ENCODE results near the gene LYRM9.

DNA sequence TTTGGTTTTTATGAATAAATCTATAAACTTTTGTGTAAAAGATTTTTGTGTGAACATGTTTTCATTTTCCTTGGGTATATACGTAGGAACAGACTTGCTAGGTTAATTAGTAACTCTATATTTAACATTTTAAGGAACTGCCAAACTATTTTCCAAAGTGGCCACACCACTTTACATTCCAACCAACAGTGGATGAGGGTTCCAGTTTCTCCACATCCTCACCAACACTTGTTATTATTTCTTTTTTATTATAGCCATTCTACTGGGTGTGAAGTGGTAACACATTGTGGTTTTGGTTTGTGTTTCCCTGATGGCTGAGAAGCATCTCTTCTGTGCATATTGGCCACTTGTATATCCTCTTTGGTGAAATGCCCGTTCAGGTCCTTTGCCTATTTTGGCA, 20.0 kb downstream of the LYRM9 start:
- no peak for TF ChIP-seq NCOA6 (IDR thresholded peaks at IDR 0.05)
- TF ChIP-seq, protein P1, sequence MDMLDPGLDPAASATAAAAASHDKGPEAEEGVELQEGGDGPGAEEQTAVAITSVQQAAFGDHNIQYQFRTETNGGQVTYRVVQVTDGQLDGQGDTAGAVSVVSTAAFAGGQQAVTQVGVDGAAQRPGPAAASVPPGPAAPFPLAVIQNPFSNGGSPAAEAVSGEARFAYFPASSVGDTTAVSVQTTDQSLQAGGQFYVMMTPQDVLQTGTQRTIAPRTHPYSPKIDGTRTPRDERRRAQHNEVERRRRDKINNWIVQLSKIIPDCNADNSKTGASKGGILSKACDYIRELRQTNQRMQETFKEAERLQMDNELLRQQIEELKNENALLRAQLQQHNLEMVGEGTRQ (CRISPR knock-in tag; IDR thresholded peaks at IDR 0.05) = no peak
- TF ChIP-seq EP300 (IDR thresholded peaks at IDR 0.05; ENCODE audit: low read length) = no peak
- TF ChIP-seq POLR2AphosphoS2 (IDR thresholded peaks at IDR 0.05; ENCODE audit: low read length) = no peak
- no peak for TF ChIP-seq GABPA (tag; conservative IDR thresholded peaks at IDR 0.05; ENCODE audit: low read depth)
- TF ChIP-seq FOXJ2 (tag; IDR thresholded peaks at IDR 0.05) = no peak
- TF ChIP-seq HDAC2 (IDR thresholded peaks at IDR 0.05) = no peak
- no peak for TF ChIP-seq CBX8 (IDR thresholded peaks at IDR 0.05; ENCODE audit: borderline replicate concordance, extremely low read depth, low read depth, low read length, poor library complexity, severe bottlenecking)
- TF ChIP-seq FOXM1 (IDR thresholded peaks at IDR 0.05; ENCODE audit: low read depth) = no peak
- no peak for TF ChIP-seq FOXM1 (CRISPR knock-in tag; IDR thresholded peaks at IDR 0.05; ENCODE audit: low read depth)
- no peak for TF ChIP-seq NFIC (IDR thresholded peaks at IDR 0.05)

Data from K562 (cell line).